NT2/D1 (cell line): Measurements from ENCODE around the gene SLC22A15.
"Not testable (repeated sequence)": the region's sequence is repeated elsewhere in the genome, so short reads cannot be mapped to it uniquely, and the experiment has no call there.

ENCODE experiments used
- DNase-seq: peaks from one replicate; pipeline ENCODE4 v3.0.0-alpha.2; 2011; ENCODE audit warnings: low read depth, low spot score
- H3K27me3 ChIP-seq: 2 replicates; pipeline ENCODE4 v1.6.0; 2011; ENCODE audit warnings: mild to moderate bottlenecking; ENCODE audit not compliant: insufficient read length, insufficient read depth
- H3K36me3 ChIP-seq: 2 replicates; pipeline ENCODE4 v1.6.1; 2011; ENCODE audit warnings: mild to moderate bottlenecking, low read length, mixed read lengths; ENCODE audit not compliant: insufficient read depth, insufficient read length
- H3K4me1 ChIP-seq: 2 replicates; pipeline ENCODE4 v1.5.1; 2011; ENCODE audit not compliant: insufficient read depth, insufficient read length
- H3K4me3 ChIP-seq: 2 replicates; pipeline ENCODE4 v1.5.1; 2011; ENCODE audit warnings: low read depth; ENCODE audit not compliant: insufficient read length
- H3K9ac ChIP-seq: 2 replicates; pipeline ENCODE4 v1.6.0; 2011; ENCODE audit warnings: low read depth; ENCODE audit not compliant: insufficient read length
- H3K9me3 ChIP-seq: 2 replicates; pipeline ENCODE4 v1.5.1; 2011; ENCODE audit warnings: mild to moderate bottlenecking, low read length; ENCODE audit not compliant: insufficient read depth
- SUZ12 ChIP-seq: IDR thresholded peaks from 2 replicates; pipeline ENCODE4 v1.6.1; 2011; ENCODE audit not compliant: insufficient read length, insufficient read depth; ENCODE audit errors: extremely low read depth
- YY1 ChIP-seq: IDR thresholded peaks from 2 replicates; pipeline ENCODE4 v1.6.1; 2011; ENCODE audit not compliant: insufficient read length, insufficient read depth
- ZNF274 ChIP-seq: IDR thresholded peaks from 2 replicates; pipeline ENCODE4 v1.6.1; 2011; ENCODE audit warnings: mild to moderate bottlenecking, low read depth, low read length

SLC22A15 gene

GRCh38 chr1:115982400-115982799, 6.1 kb downstream of the SLC22A15 start:
- H3K9me3 ChIP-seq = no peaks in the 10 kb centered on the region
- TF ChIP-seq YY1 (no peak), SUZ12 (no peak), ZNF274 (no peak)
- no peaks in the 10 kb centered on the region for H3K4me1 ChIP-seq
- no peak for DNase-seq
- no peak overlapping the region for H3K9ac ChIP-seq
- peaks cover 5% of the 10 kb centered on the region for H3K36me3 ChIP-seq
- peaks cover 11% of the 10 kb centered on the region for H3K27me3 ChIP-seq
- H3K4me3 ChIP-seq = no peak overlapping the region

DNA sequence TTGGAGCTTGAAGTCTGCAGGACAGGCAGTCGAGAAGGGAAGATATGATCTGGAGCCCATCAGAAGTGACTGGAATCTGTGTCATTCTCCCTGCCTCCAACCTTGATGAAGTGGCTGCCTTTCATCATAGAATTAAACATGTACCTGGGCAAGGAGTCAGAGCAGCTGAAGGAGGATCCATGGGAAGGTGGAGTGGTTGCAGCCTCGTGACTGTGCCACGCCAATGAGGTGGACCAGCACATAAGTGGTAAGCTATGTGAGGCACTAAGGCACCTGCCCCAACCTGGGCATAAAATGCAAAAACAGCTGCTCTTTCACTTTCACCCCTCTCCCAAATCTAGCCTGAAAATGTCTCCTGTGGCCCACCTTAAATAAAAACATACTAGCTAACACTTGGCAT, 7.3 kb downstream of the SLC22A15 start:
- Histone ChIP-seq H3K27me3 (no peaks in the 10 kb centered on the region), H3K9ac (no peak overlapping the region), H3K9me3 (no peaks in the 10 kb centered on the region), H3K4me3 (no peak overlapping the region), H3K4me1 (no peaks in the 10 kb centered on the region), H3K36me3 (peaks cover 5% of the 10 kb centered on the region)
- DNase-seq = no peak
- TF ChIP-seq SUZ12 = no peak
- no peak for TF ChIP-seq ZNF274
- no peak for TF ChIP-seq YY1

GRCh38 chr1:115987623-115988022, 11.3 kb downstream of the SLC22A15 start:
- Histone ChIP-seq H3K4me1 (no peaks in the 10 kb centered on the region), H3K9ac (no peak overlapping the region), H3K36me3 (peaks cover 9% of the 10 kb centered on the region), H3K27me3 (no peaks in the 10 kb centered on the region), H3K9me3 (no peaks in the 10 kb centered on the region), H3K4me3 (no peak overlapping the region)
- TF ChIP-seq SUZ12 (no peak), YY1 (no peak), ZNF274 (no peak)
- no peak for DNase-seq

- Histone ChIP-seq H3K9ac (no peak overlapping the region), H3K27me3 (no peaks in the 10 kb centered on the region), H3K4me1 (no peaks in the 10 kb centered on the region), H3K4me3 (no peak overlapping the region), H3K36me3 (peaks cover 19% of the 10 kb centered on the region), H3K9me3 (no peaks in the 10 kb centered on the region)
- TF ChIP-seq ZNF274 = no peak
- TF ChIP-seq YY1 = no peak
- no peak for TF ChIP-seq SUZ12
- DNase-seq = no peak
Observed at GRCh38 chr1:115988953-115989352, 12.6 kb downstream of the SLC22A15 start.

DNA sequence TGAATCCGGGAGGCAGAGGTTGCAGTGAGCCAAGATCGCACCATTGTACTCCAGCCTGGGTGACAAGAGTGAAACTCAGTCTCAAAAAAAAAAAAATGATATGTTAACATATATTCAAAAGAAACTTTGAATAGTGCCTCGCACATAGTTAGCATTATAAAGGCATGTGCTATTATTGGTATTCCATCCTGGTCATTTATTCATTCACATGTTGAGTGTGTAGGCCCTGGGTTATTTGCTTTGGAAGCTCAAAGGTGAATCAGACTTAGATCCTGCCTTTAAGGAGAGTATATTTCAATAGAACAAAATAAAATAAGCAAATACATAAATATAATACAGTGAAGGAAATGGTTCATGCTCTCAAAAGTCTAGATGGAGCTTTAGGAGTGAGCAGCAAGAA, 13.4 kb downstream of the SLC22A15 start:
- H3K4me1 ChIP-seq = no peaks in the 10 kb centered on the region
- no peak for TF ChIP-seq YY1
- TF ChIP-seq ZNF274 = no peak
- TF ChIP-seq SUZ12 = no peak
- no peaks in the 10 kb centered on the region for H3K9me3 ChIP-seq
- no peak overlapping the region for H3K4me3 ChIP-seq
- no peak overlapping the region for H3K9ac ChIP-seq
- no peak for DNase-seq
- no peaks in the 10 kb centered on the region for H3K27me3 ChIP-seq
- peaks cover 19% of the 10 kb centered on the region for H3K36me3 ChIP-seq

DNA sequence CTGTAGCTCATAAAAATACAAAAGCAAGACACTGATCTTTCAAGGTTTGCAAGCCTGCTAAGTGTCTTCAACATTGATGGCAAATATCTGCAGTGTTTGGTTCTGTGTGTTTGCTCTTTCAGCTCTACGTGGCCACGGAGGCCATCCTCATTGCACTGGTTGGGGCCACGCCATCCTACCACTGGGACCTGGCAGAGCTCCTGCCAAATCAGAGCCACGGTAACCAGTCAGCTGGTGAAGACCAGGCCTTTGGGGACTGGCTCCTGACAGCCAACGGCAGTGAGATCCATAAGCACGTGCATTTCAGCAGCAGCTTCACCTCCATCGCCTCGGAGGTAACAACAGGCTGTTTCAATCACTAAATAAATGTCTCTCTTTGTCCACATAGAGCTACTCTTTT, 15.6 kb downstream of the SLC22A15 start:
- DNase-seq = no peak
- H3K4me3 ChIP-seq = no peak overlapping the region
- peaks cover 15% of the 10 kb centered on the region for H3K36me3 ChIP-seq
- peaks cover 3% of the 10 kb centered on the region; the same call in 1 of the 2 replicates for H3K9me3 ChIP-seq
- TF ChIP-seq SUZ12 (no peak), ZNF274 (no peak), YY1 (no peak)
- H3K4me1 ChIP-seq = no peaks in the 10 kb centered on the region
- H3K27me3 ChIP-seq = no peaks in the 10 kb centered on the region
- no peak overlapping the region for H3K9ac ChIP-seq

DNA sequence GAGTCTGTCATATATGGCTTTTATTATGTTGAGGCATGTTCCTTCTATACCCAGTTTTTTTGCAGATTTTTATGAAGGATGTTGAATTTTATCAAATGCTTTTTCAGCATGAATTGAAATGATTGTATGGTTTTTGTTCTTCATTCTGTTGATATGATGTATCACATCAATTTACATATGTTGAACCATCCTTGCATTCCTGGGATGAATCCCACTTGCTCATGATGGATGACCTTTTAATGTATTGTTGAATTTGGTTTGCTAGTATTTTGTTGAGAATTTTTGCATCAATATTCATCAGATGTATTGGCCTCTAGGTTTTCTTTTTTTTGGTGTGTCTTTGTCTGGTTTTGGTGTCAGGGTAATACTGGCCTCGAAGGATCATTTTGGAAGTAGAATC, 21.6 kb downstream of the SLC22A15 start:
- H3K4me3 ChIP-seq, H3K9ac ChIP-seq, H3K27me3 ChIP-seq, DNase-seq, H3K4me1 ChIP-seq: not testable (repeated sequence)
- H3K36me3 ChIP-seq = peaks cover 12% of the 10 kb centered on the region
- peaks cover 25% of the 10 kb centered on the region for H3K9me3 ChIP-seq
